SK-N-SH treated with all-trans-retinoic acid at 6 μM for 48 hours (cell line): ENCODE results near the gene DLG3.

Experiments used
- ARNTL ChIP-seq: fragments of 450-650 bp; formaldehyde crosslinking; IDR thresholded peaks from 2 replicates; pipeline ENCODE4 v1.5.0; 2020; ENCODE audit warnings: low read depth, mild to moderate bottlenecking, moderate library complexity, borderline replicate concordance
- BACH2 ChIP-seq: fragments of 250-450 bp; sonication (Bioruptor Pico); IDR thresholded peaks from 2 replicates; pipeline ENCODE4 v1.9.0; 2021; ENCODE audit warnings: mild to moderate bottlenecking, borderline replicate concordance
- CSDC2 ChIP-seq: fragments of 250-450 bp; sonication (Bioruptor Pico); IDR thresholded peaks from 2 replicates; pipeline ENCODE4 v1.5.0; 2020; ENCODE audit warnings: mild to moderate bottlenecking, moderate library complexity
- GLIS3 ChIP-seq: fragments of 250-450 bp; sonication (Bioruptor Pico); IDR thresholded peaks from 2 replicates; pipeline ENCODE4 v1.5.0; 2020; ENCODE audit warnings: mild to moderate bottlenecking, moderate library complexity
- ISL1 ChIP-seq: fragments of 250-450 bp; sonication (Bioruptor Pico); IDR thresholded peaks from 2 replicates; pipeline ENCODE4 v2.1.2; 2022; ENCODE audit warnings: mild to moderate bottlenecking, moderate library complexity
- OSR1 ChIP-seq: fragments of 250-450 bp; sonication (Bioruptor Pico); IDR thresholded peaks from 2 replicates; pipeline ENCODE4 v1.8.0; 2022; ENCODE audit warnings: moderate library complexity, mild to moderate bottlenecking, inconsistent platforms
- TCF4 ChIP-seq: fragments of 250-450 bp; sonication (Bioruptor Pico); IDR thresholded peaks from 2 replicates; pipeline ENCODE4 v1.8.0; 2021; ENCODE audit warnings: mild to moderate bottlenecking, moderate library complexity, borderline replicate concordance
- ZFP3 ChIP-seq: fragments of 250-450 bp; sonication (Bioruptor Pico); IDR thresholded peaks from 2 replicates; pipeline ENCODE4 v1.5.0; 2020; ENCODE audit warnings: mild to moderate bottlenecking, moderate library complexity
- ZFP30 ChIP-seq: fragments of 450-650 bp; formaldehyde crosslinking; IDR thresholded peaks from 2 replicates; pipeline ENCODE4 v1.5.0; 2022; ENCODE audit warnings: mild to moderate bottlenecking, moderate library complexity
- ZNF8 ChIP-seq: fragments of 450-650 bp; formaldehyde crosslinking; IDR thresholded peaks from 2 replicates; pipeline ENCODE4 v1.5.0; 2020; ENCODE audit warnings: mild to moderate bottlenecking, moderate library complexity
- TF ChIP-seq, protein P1 (sequence below): fragments of 250-450 bp; sonication (Bioruptor Pico); IDR thresholded peaks from 2 replicates; pipeline ENCODE4 v1.5.1; 2020; ENCODE audit warnings: low read depth, mild to moderate bottlenecking, moderate library complexity
- TF ChIP-seq, protein P2 (sequence below): fragments of 250-450 bp; sonication (Bioruptor Pico); IDR thresholded peaks from 2 replicates; pipeline ENCODE4 v1.5.1; 2021; ENCODE audit warnings: mild to moderate bottlenecking, moderate library complexity
- TF ChIP-seq, protein P3 (sequence below): fragments of 250-450 bp; sonication (Bioruptor Pico); IDR thresholded peaks from 2 replicates; pipeline ENCODE4 v1.8.0; 2020; ENCODE audit warnings: mild to moderate bottlenecking, moderate library complexity, borderline replicate concordance

DNA sequence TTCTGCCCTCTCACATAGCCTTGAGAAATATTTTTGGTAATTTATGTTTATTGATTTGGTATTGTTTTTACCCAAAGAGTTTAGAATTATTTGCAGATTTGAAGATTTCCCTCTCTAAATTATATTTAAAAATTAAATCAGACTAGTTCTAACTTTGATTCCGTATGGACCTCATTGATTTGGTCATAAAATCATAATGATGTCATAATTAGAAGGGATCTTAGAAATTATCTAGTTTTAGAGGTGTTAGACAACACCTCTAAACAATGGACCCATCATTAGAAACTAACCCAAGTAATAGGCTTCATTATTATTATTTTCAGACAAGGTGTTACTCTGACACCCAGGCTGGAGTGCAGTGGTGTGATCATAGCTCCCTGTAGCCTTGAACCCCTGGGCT is 24.1 kb downstream of the DLG3 start:
- TF ChIP-seq ZFP3, result no peak
- TF ChIP-seq, protein P1, sequence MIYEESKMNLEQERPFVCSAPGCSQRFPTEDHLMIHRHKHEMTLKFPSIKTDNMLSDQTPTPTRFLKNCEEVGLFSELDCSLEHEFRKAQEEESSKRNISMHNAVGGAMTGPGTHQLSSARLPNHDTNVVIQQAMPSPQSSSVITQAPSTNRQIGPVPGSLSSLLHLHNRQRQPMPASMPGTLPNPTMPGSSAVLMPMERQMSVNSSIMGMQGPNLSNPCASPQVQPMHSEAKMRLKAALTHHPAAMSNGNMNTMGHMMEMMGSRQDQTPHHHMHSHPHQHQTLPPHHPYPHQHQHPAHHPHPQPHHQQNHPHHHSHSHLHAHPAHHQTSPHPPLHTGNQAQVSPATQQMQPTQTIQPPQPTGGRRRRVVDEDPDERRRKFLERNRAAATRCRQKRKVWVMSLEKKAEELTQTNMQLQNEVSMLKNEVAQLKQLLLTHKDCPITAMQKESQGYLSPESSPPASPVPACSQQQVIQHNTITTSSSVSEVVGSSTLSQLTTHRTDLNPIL (CRISPR knock-in tag), result no peak
- no peak for TF ChIP-seq ARNTL
- TF ChIP-seq ZFP30 (CRISPR knock-in tag), result no peak
- TF ChIP-seq, protein P2, sequence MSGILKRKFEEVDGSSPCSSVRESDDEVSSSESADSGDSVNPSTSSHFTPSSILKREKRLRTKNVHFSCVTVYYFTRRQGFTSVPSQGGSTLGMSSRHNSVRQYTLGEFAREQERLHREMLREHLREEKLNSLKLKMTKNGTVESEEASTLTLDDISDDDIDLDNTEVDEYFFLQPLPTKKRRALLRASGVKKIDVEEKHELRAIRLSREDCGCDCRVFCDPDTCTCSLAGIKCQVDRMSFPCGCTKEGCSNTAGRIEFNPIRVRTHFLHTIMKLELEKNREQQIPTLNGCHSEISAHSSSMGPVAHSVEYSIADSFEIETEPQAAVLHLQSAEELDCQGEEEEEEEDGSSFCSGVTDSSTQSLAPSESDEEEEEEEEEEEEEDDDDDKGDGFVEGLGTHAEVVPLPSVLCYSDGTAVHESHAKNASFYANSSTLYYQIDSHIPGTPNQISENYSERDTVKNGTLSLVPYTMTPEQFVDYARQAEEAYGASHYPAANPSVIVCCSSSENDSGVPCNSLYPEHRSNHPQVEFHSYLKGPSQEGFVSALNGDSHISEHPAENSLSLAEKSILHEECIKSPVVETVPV (CRISPR knock-in tag), result no peak
- TF ChIP-seq GLIS3 (CRISPR knock-in tag), result no peak
- no peak for TF ChIP-seq OSR1
- TF ChIP-seq, protein P3, sequence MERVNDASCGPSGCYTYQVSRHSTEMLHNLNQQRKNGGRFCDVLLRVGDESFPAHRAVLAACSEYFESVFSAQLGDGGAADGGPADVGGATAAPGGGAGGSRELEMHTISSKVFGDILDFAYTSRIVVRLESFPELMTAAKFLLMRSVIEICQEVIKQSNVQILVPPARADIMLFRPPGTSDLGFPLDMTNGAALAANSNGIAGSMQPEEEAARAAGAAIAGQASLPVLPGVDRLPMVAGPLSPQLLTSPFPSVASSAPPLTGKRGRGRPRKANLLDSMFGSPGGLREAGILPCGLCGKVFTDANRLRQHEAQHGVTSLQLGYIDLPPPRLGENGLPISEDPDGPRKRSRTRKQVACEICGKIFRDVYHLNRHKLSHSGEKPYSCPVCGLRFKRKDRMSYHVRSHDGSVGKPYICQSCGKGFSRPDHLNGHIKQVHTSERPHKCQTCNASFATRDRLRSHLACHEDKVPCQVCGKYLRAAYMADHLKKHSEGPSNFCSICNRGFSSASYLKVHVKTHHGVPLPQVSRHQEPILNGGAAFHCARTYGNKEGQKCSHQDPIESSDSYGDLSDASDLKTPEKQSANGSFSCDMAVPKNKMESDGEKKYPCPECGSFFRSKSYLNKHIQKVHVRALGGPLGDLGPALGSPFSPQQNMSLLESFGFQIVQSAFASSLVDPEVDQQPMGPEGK, result no peak
- TF ChIP-seq TCF4 (CRISPR knock-in tag), result no peak
- TF ChIP-seq ISL1 (CRISPR knock-in tag), result no peak
- no peak for TF ChIP-seq BACH2 (CRISPR knock-in tag)
- no peak for TF ChIP-seq CSDC2
- no peak for TF ChIP-seq ZNF8 (CRISPR knock-in tag)
